ENCODE measurements around the gene KCNQ1.

GRCh38 chr11:2792381-2793250, 347.8 kb downstream of the KCNQ1 start:
- TF ChIP-seq CTCF (IDR thresholded peaks at IDR 0.05 in 2 of 3, conservative IDR thresholded peaks at IDR 0.05 in 1 of 3; ENCODE audit: borderline replicate concordance in 1 of 3, insufficient read depth in 1 of 3, low read depth in 2 of 3, low read length in 2 of 3) (no peak), CEBPB (IDR thresholded peaks at IDR 0.05; ENCODE audit: low read depth) (no peak)
